Measurements from ENCODE around the gene ZC3H7B. TPM values are rescaled to one million over a fixed set of nuclear protein-coding genes. Genes with fewer than 3 reads are reported as not detected.
"Not testable (repeated sequence)": the region's sequence is repeated elsewhere in the genome, so short reads cannot be mapped to it uniquely, and the experiment has no call there.

Gene ZC3H7B
- total and polyA plus RNA-seq, 3 experiments from 2014 or later, result 1.5 to 59.9 (median 58.9) TPM

- Histone ChIP-seq H3K4me3 (ENCODE audit: low read length) (no peak overlapping the region), H3K27ac (ENCODE audit: low read depth, low read length) (no peak overlapping the region), H3K4me1 (ENCODE audit: insufficient read depth, low read length) (peaks cover 12% of the 10 kb centered on the region), H3K27me3 (ENCODE audit: insufficient read depth, low read length, poor library complexity, severe bottlenecking) (no peaks in the 10 kb centered on the region), H3K36me3 (ENCODE audit: insufficient read depth, low read length) (peaks cover under 1% of the 10 kb centered on the region), H3K9me3 (ENCODE audit: low read length) (no peaks in the 10 kb centered on the region)
- ChIA-PET POLR2A (no interaction called here), CTCF (no interaction called here)
- H3K36me3 Mint-ChIP-seq, result peaks cover 0 to 17% (median 0%) of the 10 kb centered on the region in 3 donors
- no peak for DNase-seq
- H3K4me3 Mint-ChIP-seq, result peak overlapping the region in 1 of 7 donors; percentile 81
- peaks cover 16 to 25% (median 21%) of the 10 kb centered on the region in 3 donors for H3K4me1 Mint-ChIP-seq
- peak overlapping the region in 2 of 8 donors; percentile 7 to 43 for H3K27ac Mint-ChIP-seq
- no peaks in the 10 kb centered on the region for H3K9me3 Mint-ChIP-seq
- H3K27me3 Mint-ChIP-seq, result no peaks in the 10 kb centered on the region
These were observed 11.7 kb upstream of the ZC3H7B start for GRCh38 chr22:41289671-41290070.

- DNase-seq, result no peak
- Mint-ChIP-seq H3K27ac (no peak overlapping the region), H3K4me3 (no peak overlapping the region), H3K27me3 (no peaks in the 10 kb centered on the region), H3K9me3 (no peaks in the 10 kb centered on the region), H3K4me1 (peaks cover 11 to 16% (median 14%) of the 10 kb centered on the region in 3 donors), H3K36me3 (peaks cover 0 to 9% (median 0%) of the 10 kb centered on the region in 3 donors)
- H3K4me3 ChIP-seq (ENCODE audit: low read length), result no peak overlapping the region
- H3K9me3 ChIP-seq (ENCODE audit: low read length), result no peaks in the 10 kb centered on the region
- no peak overlapping the region for H3K27ac ChIP-seq (ENCODE audit: low read depth, low read length)
- H3K36me3 ChIP-seq (ENCODE audit: insufficient read depth, low read length), result no peaks in the 10 kb centered on the region
- H3K27me3 ChIP-seq (ENCODE audit: insufficient read depth, low read length, poor library complexity, severe bottlenecking), result no peaks in the 10 kb centered on the region
- POLR2A ChIA-PET, result interaction anchor here (0.7 kb wide), 1 partner anchor 11 kb away, joined by 3 read pairs; the partner anchor contains the start of gene ZC3H7B
- peaks cover 6% of the 10 kb centered on the region for H3K4me1 ChIP-seq (ENCODE audit: insufficient read depth, low read length)
- CTCF ChIA-PET, result no interaction called here
These were observed 10.8 kb upstream of the ZC3H7B start for GRCh38 chr22:41290262-41291221.

DNA sequence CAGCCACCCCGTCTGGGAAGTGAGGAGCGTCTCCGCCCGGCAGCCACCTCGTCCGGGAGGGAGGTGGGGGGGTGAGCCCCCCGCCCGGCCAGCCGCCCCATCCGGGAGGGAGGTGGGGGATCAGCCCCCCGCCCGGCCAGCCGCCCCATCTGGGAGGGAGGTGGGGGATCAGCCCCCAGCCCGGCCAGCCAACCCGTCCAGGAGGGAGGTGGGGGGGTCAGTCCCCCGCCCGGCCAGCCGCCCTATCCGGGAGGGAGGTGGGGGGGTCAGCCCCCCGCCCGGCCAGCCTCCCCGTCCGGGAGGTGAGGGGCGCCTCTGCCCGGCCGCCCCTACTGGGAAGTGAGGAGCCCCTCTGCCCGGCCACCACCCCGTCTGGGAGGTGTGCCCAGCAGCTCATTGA lies 6.5 kb upstream of the ZC3H7B start:
- H3K36me3 Mint-ChIP-seq; H3K4me3 ChIP-seq (ENCODE audit: low read length): not testable (repeated sequence)

DNA sequence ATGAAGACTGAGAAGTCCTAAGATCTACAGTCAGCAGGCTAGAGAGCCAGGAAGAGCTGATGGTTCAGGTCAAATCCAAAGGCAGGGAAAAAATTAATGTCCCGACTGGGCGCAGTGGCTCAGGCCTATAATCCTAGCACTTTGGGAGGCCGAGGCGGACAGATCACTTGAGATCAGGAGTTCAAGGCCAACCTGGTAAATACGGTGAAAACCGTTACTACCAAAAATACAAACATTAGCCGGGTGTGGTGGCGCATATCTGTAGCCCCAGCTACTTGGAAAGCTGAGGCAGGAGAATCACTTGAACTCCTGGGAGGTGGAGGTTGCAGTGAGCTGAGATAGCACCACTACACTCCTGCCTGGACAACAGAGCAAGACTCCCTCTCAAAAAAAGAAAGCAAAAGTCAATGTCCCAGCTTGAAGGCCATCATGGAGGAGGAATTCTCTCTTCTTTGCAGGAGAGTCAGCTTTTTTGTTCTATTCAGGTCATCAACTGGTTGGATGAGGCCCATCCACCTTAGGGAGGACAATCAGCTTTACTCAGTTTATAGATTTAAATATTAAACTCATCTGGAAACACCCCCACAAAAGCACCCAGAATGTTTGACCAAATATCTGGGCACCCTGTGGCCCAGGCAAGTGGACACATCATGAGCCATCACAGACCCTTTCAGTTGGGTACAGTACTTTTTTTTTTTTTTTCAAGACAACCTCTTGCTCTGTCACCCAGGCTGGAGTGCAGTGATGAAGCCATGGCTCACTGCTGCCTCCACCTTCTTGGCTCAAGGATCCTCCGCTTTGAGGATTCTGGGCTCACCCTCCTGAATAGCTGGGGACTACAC lies 4.3 kb upstream of the ZC3H7B start:
- Mint-ChIP-seq H3K4me3 (no peak overlapping the region), H3K9me3 (no peaks in the 10 kb centered on the region), H3K4me1 (peaks cover 6 to 7% (median 6%) of the 10 kb centered on the region in 3 donors), H3K27ac (no peak overlapping the region), H3K27me3 (no peaks in the 10 kb centered on the region), H3K36me3 (no peaks in the 10 kb centered on the region)
- no peak for DNase-seq
- POLR2A ChIA-PET, result interaction anchor here (0.6 to 1.0 kb wide), 3 partner anchors 11 to 1147 kb away, joined by 3 to 5 read pairs (median 3); no protein-coding TSS in a partner anchor
- no peaks in the 10 kb centered on the region for H3K36me3 ChIP-seq (ENCODE audit: insufficient read depth, low read length)
- no peaks in the 10 kb centered on the region for H3K9me3 ChIP-seq (ENCODE audit: low read length)
- no peak overlapping the region for H3K27ac ChIP-seq (ENCODE audit: low read depth, low read length)
- peaks cover 6% of the 10 kb centered on the region for H3K4me1 ChIP-seq (ENCODE audit: insufficient read depth, low read length)
- H3K4me3 ChIP-seq (ENCODE audit: low read length), result no peak overlapping the region
- no peaks in the 10 kb centered on the region for H3K27me3 ChIP-seq (ENCODE audit: insufficient read depth, low read length, poor library complexity, severe bottlenecking)
- CTCF ChIA-PET, result no interaction called here

More for the DNA sequence above, 6.5 kb upstream of the ZC3H7B start:
- H3K4me3 Mint-ChIP-seq; H3K4me1 Mint-ChIP-seq; H3K9me3 ChIP-seq (ENCODE audit: low read length); CTCF ChIA-PET; H3K27ac Mint-ChIP-seq; H3K9me3 Mint-ChIP-seq; H3K27me3 Mint-ChIP-seq; H3K27ac ChIP-seq (ENCODE audit: low read depth, low read length); DNase-seq; H3K4me1 ChIP-seq (ENCODE audit: insufficient read depth, low read length); H3K27me3 ChIP-seq (ENCODE audit: insufficient read depth, low read length, poor library complexity, severe bottlenecking); H3K36me3 ChIP-seq (ENCODE audit: insufficient read depth, low read length); POLR2A ChIA-PET: not testable (repeated sequence)

GRCh38 chr22:41300661-41301060 lies 664 bp upstream of the ZC3H7B start:
- H3K4me3 Mint-ChIP-seq, result peak overlapping the region; percentile 59 to 95 (median 82)
- DNase-seq, result no peak
- CTCF ChIA-PET, result interaction anchor here (0.7 to 1.8 kb wide), 12 partner anchors 10 to 378 kb away, joined by 3 to 7 read pairs (median 4); partner anchors contain the start of genes RANGAP1, RBX1 and TEF
- peaks cover 0 to 8% (median 0%) of the 10 kb centered on the region in 3 donors for H3K36me3 Mint-ChIP-seq
- POLR2A ChIA-PET, result interaction anchor here (1.1 to 2.9 kb wide), 5 partner anchors 15 to 289 kb away, joined by 3 to 30 read pairs (median 5); partner anchors contain the start of genes ACO2, PHF5A, PMM1 and RANGAP1
- H3K9me3 ChIP-seq (ENCODE audit: low read length), result no peaks in the 10 kb centered on the region
- H3K4me1 ChIP-seq (ENCODE audit: insufficient read depth, low read length), result peaks cover 16% of the 10 kb centered on the region
- peak overlapping the region; percentile 59 for H3K4me3 ChIP-seq (ENCODE audit: low read length)
- H3K4me1 Mint-ChIP-seq, result peaks cover 22 to 32% (median 27%) of the 10 kb centered on the region in 3 donors
- H3K9me3 Mint-ChIP-seq, result no peaks in the 10 kb centered on the region
- H3K27ac Mint-ChIP-seq, result peak overlapping the region; percentile 72 to 98 (median 93)
- H3K27me3 ChIP-seq (ENCODE audit: insufficient read depth, low read length, poor library complexity, severe bottlenecking), result no peaks in the 10 kb centered on the region
- H3K27ac ChIP-seq (ENCODE audit: low read depth, low read length), result peak overlapping the region; percentile 81
- H3K27me3 Mint-ChIP-seq, result no peaks in the 10 kb centered on the region
- no peaks in the 10 kb centered on the region for H3K36me3 ChIP-seq (ENCODE audit: insufficient read depth, low read length)

- Mint-ChIP-seq H3K27me3 (no peaks in the 10 kb centered on the region), H3K36me3 (peaks cover 0 to 12% (median 0%) of the 10 kb centered on the region in 3 donors), H3K27ac (peak overlapping the region; percentile 80 to 96 (median 93)), H3K9me3 (no peaks in the 10 kb centered on the region), H3K4me3 (peak overlapping the region; percentile 83 to 95 (median 90)), H3K4me1 (peaks cover 27 to 38% (median 34%) of the 10 kb centered on the region in 3 donors)
- H3K4me3 ChIP-seq (ENCODE audit: low read length), result peak overlapping the region; percentile 59
- peak in 1 of 5 donors; percentile 23 for DNase-seq
- CTCF ChIA-PET, result interaction anchor here (0.7 to 1.8 kb wide), 12 partner anchors 8 to 380 kb away, joined by 3 to 7 read pairs (median 4); partner anchors contain the start of genes RANGAP1 and TEF
- H3K36me3 ChIP-seq (ENCODE audit: insufficient read depth, low read length), result no peaks in the 10 kb centered on the region
- peaks cover 16% of the 10 kb centered on the region for H3K4me1 ChIP-seq (ENCODE audit: insufficient read depth, low read length)
- no peaks in the 10 kb centered on the region for H3K27me3 ChIP-seq (ENCODE audit: insufficient read depth, low read length, poor library complexity, severe bottlenecking)
- POLR2A ChIA-PET, result interaction anchor here (0.6 to 2.9 kb wide), 5 partner anchors 16 to 446 kb away, joined by 3 to 30 read pairs (median 8); partner anchors contain the start of genes ACO2, PHF5A, RANGAP1 and ST13
- no peaks in the 10 kb centered on the region for H3K9me3 ChIP-seq (ENCODE audit: low read length)
- H3K27ac ChIP-seq (ENCODE audit: low read depth, low read length), result peak overlapping the region; percentile 81
These were observed 869 bp downstream of the ZC3H7B start for GRCh38 chr22:41302021-41302767.

DNA sequence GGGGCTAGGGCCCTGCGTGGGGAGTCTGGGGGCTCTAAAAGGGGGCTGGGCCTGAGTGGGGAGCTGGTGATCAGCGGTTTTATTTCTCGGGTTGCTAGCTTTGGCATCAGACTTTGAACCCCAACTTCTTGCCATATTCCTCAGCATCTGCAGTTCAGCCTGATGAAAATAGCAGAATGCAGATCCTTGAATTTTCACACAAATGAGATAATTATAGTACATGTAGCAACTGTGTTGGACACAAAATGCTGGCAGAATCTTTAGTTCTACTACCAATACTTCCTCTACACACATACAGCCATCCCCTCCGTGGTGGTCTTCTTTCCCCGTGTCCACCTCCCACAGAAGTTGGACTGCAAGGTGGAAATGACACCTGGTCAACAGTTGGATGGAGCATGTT lies 1.5 kb downstream of the ZC3H7B start:
- no peaks in the 10 kb centered on the region for H3K9me3 Mint-ChIP-seq
- DNase-seq, result no peak
- H3K4me1 Mint-ChIP-seq, result peaks cover 30 to 45% (median 40%) of the 10 kb centered on the region in 3 donors
- H3K4me3 ChIP-seq (ENCODE audit: low read length), result peak overlapping the region; percentile 32
- H3K27ac Mint-ChIP-seq, result peak overlapping the region; percentile 80 to 96 (median 93)
- ChIA-PET POLR2A (interaction anchor here (0.6 to 2.9 kb wide), 2 partner anchors 17 to 61 kb away, joined by 8 to 30 read pairs; partner anchors contain the start of gene RANGAP1), CTCF (interaction anchor here (0.8 to 1.8 kb wide), 2 partner anchors 17 to 31 kb away, joined by 3 to 5 read pairs; partner anchors contain the start of gene RANGAP1)
- H3K9me3 ChIP-seq (ENCODE audit: low read length), result no peaks in the 10 kb centered on the region
- peaks cover 0 to 18% (median 0%) of the 10 kb centered on the region in 3 donors for H3K36me3 Mint-ChIP-seq
- H3K27me3 ChIP-seq (ENCODE audit: insufficient read depth, low read length, poor library complexity, severe bottlenecking), result no peaks in the 10 kb centered on the region
- peaks cover 17% of the 10 kb centered on the region for H3K4me1 ChIP-seq (ENCODE audit: insufficient read depth, low read length)
- H3K36me3 ChIP-seq (ENCODE audit: insufficient read depth, low read length), result no peaks in the 10 kb centered on the region
- H3K4me3 Mint-ChIP-seq, result peak overlapping the region; percentile 83 to 95 (median 90)
- peak overlapping the region; percentile 68 for H3K27ac ChIP-seq (ENCODE audit: low read depth, low read length)
- no peaks in the 10 kb centered on the region for H3K27me3 Mint-ChIP-seq
